Measurements from ENCODE around the gene GBX1.

The GBX1 gene

DNA sequence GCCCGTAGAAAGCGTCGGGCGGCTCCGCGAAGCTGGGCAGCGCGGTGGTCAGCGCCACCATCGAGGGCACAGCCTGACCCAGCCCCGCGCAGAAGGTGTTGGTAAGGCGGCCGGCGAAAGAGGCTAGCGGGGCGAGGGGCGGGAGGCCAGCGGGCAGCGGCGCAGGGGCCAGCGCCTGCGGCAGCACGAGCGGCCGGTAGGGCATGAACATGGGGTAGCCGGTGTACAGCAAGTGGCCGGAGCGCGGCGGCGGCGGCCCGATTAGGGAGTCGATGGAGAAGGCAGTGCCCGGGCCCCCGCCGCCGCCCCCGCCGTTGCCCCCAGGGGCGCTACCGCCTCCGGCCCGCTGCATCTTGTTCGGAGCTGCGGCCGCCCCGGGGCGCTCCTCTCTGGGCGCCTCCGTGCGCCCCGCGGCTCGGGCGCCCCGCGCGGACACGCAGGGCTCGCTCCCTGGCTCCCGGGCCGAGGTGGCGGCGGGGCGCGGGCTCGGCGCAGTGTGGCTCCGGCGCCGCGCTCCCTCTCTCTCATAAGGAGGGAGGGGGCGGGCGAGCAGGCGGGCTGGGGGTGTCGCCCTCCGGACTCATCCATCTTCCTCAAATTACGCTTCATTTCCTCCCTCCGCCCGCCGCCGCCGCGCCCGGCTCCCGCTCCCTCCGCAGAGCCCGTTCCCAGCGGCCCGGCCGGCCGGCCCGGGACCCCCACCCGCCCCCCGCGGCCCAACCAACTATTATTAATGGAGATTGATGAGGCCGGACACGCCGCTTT, at the start of gene GBX1:
GBX1 (minus strand) TSS at position 498 of the 765 bp plus-strand sequence; CDS start at position 352, 146 bp downstream.
- DNase-seq (ENCODE audit: low read depth): peak; percentile 30
- Histone ChIP-seq H3K9ac (ENCODE audit: low read length) (no peak within 1 kb of the TSS), H3K4me3 (ENCODE audit: low read length) (peak within 1 kb of the TSS; percentile 41), H3K4me1 (ENCODE audit: control insufficient read depth, insufficient read depth, low read length) (no peaks in the 10 kb centered on the region), H3K36me3 (ENCODE audit: control insufficient read depth, insufficient read depth, low read length, severe bottlenecking) (no peaks in the 10 kb centered on the region), H3K27me3 (replicated peaks; ENCODE audit: control insufficient read depth, insufficient read depth, low read length) (peaks cover 55% of the 10 kb centered on the region), H3K9me3 (ENCODE audit: control insufficient read depth, low read length) (no peaks in the 10 kb centered on the region)

DNA sequence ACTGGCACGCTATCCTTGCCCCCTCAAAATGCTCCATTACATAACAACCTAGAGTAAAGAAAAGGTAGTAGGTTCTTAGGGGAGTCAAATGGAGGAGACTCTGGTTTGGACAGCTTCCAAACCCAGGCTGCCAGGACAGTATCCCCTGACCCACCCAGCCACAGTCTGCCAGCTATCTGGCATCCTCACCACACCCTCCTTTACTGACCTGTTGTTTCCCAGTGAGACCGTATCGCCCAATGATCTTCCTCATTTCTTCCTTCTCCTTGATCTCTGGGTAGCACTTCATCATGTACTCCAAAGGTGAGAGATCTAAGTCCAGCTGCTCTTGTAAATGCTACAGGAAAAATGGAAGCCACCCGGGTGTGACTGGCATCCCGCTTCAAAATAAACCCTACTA, 47.9 kb upstream of the GBX1 start:
- no peak overlapping the region for H3K9ac ChIP-seq (ENCODE audit: low read length)
- no peaks in the 10 kb centered on the region for H3K4me1 ChIP-seq (ENCODE audit: control insufficient read depth, insufficient read depth, low read length)
- no peaks in the 10 kb centered on the region for H3K27me3 ChIP-seq (replicated peaks; ENCODE audit: control insufficient read depth, insufficient read depth, low read length)
- no peak overlapping the region for H3K4me3 ChIP-seq (ENCODE audit: low read length)
- peaks cover 77% of the 10 kb centered on the region for H3K36me3 ChIP-seq (ENCODE audit: control insufficient read depth, insufficient read depth, low read length, severe bottlenecking)
- no peak for DNase-seq (ENCODE audit: low read depth)
- H3K9me3 ChIP-seq (ENCODE audit: control insufficient read depth, low read length): no peaks in the 10 kb centered on the region

DNA sequence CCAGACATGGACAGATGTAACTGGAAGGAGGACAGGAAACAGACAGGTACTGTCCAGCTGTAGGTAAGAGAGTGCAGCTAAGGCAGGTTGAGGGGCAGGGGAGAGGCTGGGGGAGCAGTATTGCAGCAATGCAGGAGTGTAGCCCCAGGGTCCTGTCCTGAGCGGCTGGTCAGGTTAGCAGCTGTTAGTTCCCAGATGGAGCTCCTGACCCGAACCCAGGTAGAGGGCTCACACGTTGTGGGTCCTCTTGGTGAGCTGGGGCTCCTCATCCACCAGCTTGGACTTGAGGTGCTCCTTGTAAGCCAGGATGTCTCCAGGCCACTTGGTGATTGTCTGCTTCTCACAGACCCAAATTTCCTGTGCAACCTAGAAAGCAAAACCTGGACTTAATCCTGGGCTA, 46.3 kb upstream of the GBX1 start:
- H3K4me3 ChIP-seq (ENCODE audit: low read length): no peak overlapping the region
- no peaks in the 10 kb centered on the region for H3K27me3 ChIP-seq (replicated peaks; ENCODE audit: control insufficient read depth, insufficient read depth, low read length)
- H3K9me3 ChIP-seq (ENCODE audit: control insufficient read depth, low read length): no peaks in the 10 kb centered on the region
- DNase-seq (ENCODE audit: low read depth): no peak
- no peak overlapping the region for H3K9ac ChIP-seq (ENCODE audit: low read length)
- peaks cover 63% of the 10 kb centered on the region for H3K36me3 ChIP-seq (ENCODE audit: control insufficient read depth, insufficient read depth, low read length, severe bottlenecking)
- no peaks in the 10 kb centered on the region for H3K4me1 ChIP-seq (ENCODE audit: control insufficient read depth, insufficient read depth, low read length)

DNA sequence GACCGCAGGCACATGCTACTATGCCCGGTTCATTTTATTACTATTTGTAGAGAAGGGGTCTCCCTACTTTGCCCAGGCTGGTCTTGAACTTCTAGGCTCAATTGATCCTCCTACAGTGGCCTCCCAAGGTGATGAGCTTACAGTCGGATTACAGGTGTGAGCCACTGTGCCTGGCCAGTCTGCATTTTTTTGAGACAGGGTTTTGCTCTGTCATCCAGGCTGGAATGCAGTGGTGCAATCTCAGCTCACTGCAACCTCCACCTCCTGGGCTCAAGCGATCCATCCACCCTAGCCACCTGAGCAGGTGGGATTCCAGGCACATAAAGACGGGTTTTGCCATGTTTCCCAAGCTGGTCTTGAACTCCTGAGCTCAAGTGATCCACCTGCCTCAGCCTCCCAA, 45.1 kb upstream of the GBX1 start:
- Histone ChIP-seq H3K4me3 (ENCODE audit: low read length) (no peak overlapping the region), H3K36me3 (ENCODE audit: control insufficient read depth, insufficient read depth, low read length, severe bottlenecking) (peaks cover 51% of the 10 kb centered on the region), H3K9ac (ENCODE audit: low read length) (no peak overlapping the region), H3K4me1 (ENCODE audit: control insufficient read depth, insufficient read depth, low read length) (no peaks in the 10 kb centered on the region), H3K9me3 (ENCODE audit: control insufficient read depth, low read length) (no peaks in the 10 kb centered on the region), H3K27me3 (replicated peaks; ENCODE audit: control insufficient read depth, insufficient read depth, low read length) (peaks cover 6% of the 10 kb centered on the region)
- no peak for DNase-seq (ENCODE audit: low read depth)

DNA sequence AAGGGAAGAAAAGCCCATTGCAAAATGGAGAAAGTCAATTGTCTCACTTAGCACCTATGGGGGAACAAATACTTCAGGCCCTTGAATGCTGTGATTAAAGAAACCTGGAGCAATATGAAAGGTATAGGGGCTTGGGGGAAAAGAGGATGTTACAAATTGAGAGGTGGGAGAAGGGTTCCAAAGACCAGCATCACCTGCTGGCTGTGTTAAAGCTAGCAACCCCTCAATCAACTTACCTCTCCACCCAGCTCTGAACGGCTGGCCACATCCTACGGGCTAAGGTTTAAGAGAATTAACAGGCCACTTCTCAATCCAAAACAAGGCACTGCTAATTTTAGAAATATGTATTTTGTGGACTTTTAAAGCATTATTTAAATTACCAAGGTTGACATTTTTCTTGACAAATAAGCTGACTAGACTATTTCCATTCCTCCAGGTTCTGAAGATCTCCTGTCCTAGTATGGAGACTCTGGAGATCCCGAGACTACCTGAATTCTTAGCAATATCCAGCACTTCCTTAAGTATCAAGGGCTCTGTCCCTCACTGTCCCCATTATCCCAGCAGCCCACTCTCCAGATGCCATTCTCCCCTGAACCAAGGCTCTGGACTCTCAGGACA, 43.8 kb upstream of the GBX1 start:
- H3K9me3 ChIP-seq (ENCODE audit: control insufficient read depth, low read length): no peaks in the 10 kb centered on the region
- H3K4me1 ChIP-seq (ENCODE audit: control insufficient read depth, insufficient read depth, low read length): no peaks in the 10 kb centered on the region
- peaks cover 16% of the 10 kb centered on the region for H3K27me3 ChIP-seq (replicated peaks; ENCODE audit: control insufficient read depth, insufficient read depth, low read length)
- H3K9ac ChIP-seq (ENCODE audit: low read length): no peak overlapping the region
- H3K4me3 ChIP-seq (ENCODE audit: low read length): no peak overlapping the region
- H3K36me3 ChIP-seq (ENCODE audit: control insufficient read depth, insufficient read depth, low read length, severe bottlenecking): peaks cover 37% of the 10 kb centered on the region
- DNase-seq (ENCODE audit: low read depth): no peak

DNA sequence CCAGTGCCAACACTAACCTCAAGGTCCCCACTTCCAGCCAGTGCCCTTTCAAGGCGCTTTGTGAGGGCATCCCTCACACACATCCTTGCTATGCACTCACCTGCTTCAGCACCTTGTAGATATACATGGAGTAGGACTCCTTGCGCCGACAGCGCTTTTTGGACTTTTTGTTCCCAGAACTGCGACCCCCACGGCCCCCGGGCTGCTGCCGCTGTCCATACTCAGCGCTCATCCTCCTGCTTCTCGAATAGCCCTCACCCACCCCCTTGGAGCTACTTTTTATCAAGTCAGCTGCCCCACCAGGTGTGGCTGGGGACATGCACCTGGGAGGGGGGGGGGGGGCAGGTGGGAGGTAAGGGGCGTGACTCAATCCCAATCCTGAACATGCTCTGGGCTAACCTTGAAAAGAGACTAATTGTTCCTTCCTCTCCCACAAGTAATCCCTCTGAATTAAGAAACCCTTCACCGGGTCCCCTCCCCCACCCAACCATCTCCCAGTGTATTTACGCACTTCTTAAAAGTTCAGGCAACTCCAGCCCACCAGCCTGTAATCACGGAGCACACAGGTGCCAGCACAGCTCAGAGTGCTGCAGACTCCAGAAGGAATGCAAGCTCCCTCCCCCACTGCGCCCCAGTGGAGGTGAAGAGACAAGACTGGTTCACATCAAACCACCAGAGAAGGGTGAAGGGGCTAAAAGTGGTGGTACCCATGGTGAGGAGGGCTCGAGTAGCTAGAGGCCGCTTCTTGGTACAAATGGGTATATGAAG, 42.8 kb upstream of the GBX1 start, which contains the start of gene H2BK1:
H2BK1 (minus strand) TSS at position 402 of the 768 bp plus-strand sequence; CDS start at position 232, 170 bp downstream.
- no peak for DNase-seq (ENCODE audit: low read depth)
- Histone ChIP-seq H3K27me3 (replicated peaks; ENCODE audit: control insufficient read depth, insufficient read depth, low read length) (peaks cover 25% of the 10 kb centered on the region), H3K9ac (ENCODE audit: low read length) (no peak within 1 kb of the TSS), H3K4me1 (ENCODE audit: control insufficient read depth, insufficient read depth, low read length) (no peaks in the 10 kb centered on the region), H3K9me3 (ENCODE audit: control insufficient read depth, low read length) (no peaks in the 10 kb centered on the region), H3K4me3 (ENCODE audit: low read length) (no peak within 1 kb of the TSS), H3K36me3 (ENCODE audit: control insufficient read depth, insufficient read depth, low read length, severe bottlenecking) (peaks cover 27% of the 10 kb centered on the region)

DNA sequence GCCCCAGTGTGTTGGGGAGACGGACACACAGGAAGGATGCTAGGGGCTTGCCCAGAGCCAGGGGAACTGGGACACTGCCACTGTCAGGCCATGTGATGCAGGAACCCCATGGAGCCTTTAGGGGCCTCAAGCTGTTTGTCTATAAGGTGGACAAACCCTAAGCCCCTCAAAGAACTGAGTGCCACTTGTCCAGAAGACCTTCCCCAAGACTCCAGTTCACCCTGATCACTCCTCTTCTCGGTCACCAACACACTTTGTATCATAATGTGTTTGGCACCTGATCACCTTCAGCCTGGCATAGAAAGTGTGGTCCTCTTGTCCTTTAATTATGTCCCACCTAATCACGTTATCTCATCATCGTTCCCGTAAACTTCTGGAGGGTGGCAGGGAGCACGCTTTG, 42.1 kb upstream of the GBX1 start:
- Histone ChIP-seq H3K36me3 (ENCODE audit: control insufficient read depth, insufficient read depth, low read length, severe bottlenecking) (peaks cover 20% of the 10 kb centered on the region), H3K27me3 (replicated peaks; ENCODE audit: control insufficient read depth, insufficient read depth, low read length) (peaks cover 32% of the 10 kb centered on the region)
- DNase-seq (ENCODE audit: low read depth): no peak

DNA sequence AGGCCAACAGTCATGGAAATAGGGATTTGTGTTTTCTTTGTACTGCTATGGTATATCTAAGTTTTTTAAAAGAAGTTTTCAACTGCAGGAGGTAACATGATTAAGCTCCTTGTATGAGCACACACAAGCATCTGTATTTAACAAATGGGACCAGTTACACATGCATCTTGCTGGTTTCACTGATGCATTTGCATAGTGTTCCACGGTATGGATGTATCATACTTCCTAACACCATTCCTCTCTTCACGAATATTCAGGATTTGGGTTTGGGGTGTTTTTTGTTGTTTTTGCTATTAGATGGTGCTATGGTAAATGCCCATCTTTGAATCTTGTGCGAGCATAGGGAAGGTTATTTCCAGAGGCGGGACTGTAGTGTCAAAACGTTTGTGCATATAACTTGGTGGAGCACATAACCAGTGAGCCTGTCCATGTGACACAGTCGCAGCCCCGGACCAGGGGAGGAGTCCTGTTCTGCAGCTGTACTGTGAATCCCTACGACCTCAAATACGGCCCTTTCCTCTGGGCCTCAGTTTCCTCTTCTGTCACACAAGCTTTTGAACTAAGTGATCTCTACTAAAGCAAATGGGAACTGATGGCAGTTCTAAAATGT, 40.9 kb upstream of the GBX1 start:
- Histone ChIP-seq H3K9me3 (ENCODE audit: control insufficient read depth, low read length) (no peaks in the 10 kb centered on the region), H3K4me3 (ENCODE audit: low read length) (no peak overlapping the region)

More for the DNA sequence above, 42.1 kb upstream of the GBX1 start:
- Histone ChIP-seq H3K9me3 (ENCODE audit: control insufficient read depth, low read length) (no peaks in the 10 kb centered on the region), H3K4me1 (ENCODE audit: control insufficient read depth, insufficient read depth, low read length) (no peaks in the 10 kb centered on the region), H3K9ac (ENCODE audit: low read length) (no peak overlapping the region), H3K4me3 (ENCODE audit: low read length) (no peak overlapping the region)

DNA sequence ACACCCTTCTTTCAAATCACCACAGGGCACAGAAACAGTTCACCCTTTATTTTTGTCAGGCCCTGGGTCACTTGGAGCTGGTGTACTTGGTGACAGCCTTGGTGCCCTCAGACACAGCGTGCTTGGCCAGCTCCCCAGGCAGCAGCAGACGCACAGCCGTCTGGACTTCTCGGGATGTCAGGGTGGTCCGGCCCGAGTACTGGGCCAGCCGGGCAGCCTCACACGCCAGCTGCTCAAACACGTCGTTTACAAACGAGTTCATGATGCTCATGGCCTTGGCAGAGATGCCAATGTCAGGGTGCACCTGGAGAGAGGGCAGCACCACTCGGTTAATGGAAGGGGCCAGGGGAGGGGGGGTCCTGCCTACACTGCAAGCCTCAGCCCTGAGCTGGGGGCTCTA, 40.3 kb upstream of the GBX1 start:
- Histone ChIP-seq H3K4me1 (ENCODE audit: control insufficient read depth, insufficient read depth, low read length) (no peaks in the 10 kb centered on the region), H3K4me3 (ENCODE audit: low read length) (no peak overlapping the region), H3K27me3 (replicated peaks; ENCODE audit: control insufficient read depth, insufficient read depth, low read length) (peaks cover 50% of the 10 kb centered on the region), H3K36me3 (ENCODE audit: control insufficient read depth, insufficient read depth, low read length, severe bottlenecking) (peaks cover 3% of the 10 kb centered on the region), H3K9ac (ENCODE audit: low read length) (no peak overlapping the region), H3K9me3 (ENCODE audit: control insufficient read depth, low read length) (no peaks in the 10 kb centered on the region)
- no peak for DNase-seq (ENCODE audit: low read depth)

More for the DNA sequence above, 40.9 kb upstream of the GBX1 start:
- DNase-seq (ENCODE audit: low read depth): no peak
- Histone ChIP-seq H3K4me1 (ENCODE audit: control insufficient read depth, insufficient read depth, low read length) (no peaks in the 10 kb centered on the region), H3K9ac (ENCODE audit: low read length) (no peak overlapping the region), H3K36me3 (ENCODE audit: control insufficient read depth, insufficient read depth, low read length, severe bottlenecking) (peaks cover 8% of the 10 kb centered on the region), H3K27me3 (replicated peaks; ENCODE audit: control insufficient read depth, insufficient read depth, low read length) (peaks cover 44% of the 10 kb centered on the region)

DNA sequence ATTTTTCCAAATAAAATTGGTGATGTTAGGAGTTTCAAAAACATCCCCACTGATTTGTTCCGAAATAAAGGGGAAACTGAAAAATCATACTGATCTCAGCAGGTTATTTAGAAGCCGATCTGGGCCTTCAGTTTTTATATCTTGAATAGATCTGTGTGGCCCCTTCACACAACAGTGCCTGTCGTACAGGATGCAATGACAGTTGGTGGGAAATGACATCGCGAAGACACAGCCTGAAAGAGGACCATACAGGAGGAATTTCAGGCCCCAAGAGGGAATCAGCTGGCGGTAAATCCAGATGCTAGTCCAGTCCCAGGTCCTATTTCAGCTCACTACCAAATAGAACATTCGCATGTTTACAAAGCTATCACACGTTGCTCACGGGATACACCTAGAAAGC, 39.8 kb upstream of the GBX1 start:
- Histone ChIP-seq H3K27me3 (replicated peaks; ENCODE audit: control insufficient read depth, insufficient read depth, low read length) (peaks cover 55% of the 10 kb centered on the region), H3K9me3 (ENCODE audit: control insufficient read depth, low read length) (no peaks in the 10 kb centered on the region)

DNA sequence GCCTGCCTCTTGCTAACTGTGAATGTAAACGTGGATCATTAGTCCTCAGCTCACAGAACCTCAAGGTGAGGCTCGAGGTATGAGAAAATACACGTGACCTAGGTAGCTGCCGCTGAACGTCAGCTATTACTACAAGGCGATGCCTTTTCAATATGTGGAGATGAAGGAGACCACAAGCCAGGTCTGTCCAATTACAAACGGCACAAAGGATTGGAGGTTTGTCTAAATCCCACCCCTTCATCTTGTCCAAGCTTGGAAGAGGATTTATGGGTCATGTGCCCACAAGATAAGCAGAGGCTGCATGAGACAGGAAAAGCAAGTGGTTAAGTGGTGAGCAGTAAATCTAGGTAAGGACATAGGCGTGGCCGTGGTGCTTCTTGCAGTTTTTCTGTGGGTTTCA, 39.4 kb upstream of the GBX1 start:
- H3K36me3 ChIP-seq (ENCODE audit: control insufficient read depth, insufficient read depth, low read length, severe bottlenecking): peaks cover under 1% of the 10 kb centered on the region
- H3K9ac ChIP-seq (ENCODE audit: low read length): no peak overlapping the region
- no peaks in the 10 kb centered on the region for H3K9me3 ChIP-seq (ENCODE audit: control insufficient read depth, low read length)
- H3K27me3 ChIP-seq (replicated peaks; ENCODE audit: control insufficient read depth, insufficient read depth, low read length): peaks cover 59% of the 10 kb centered on the region
- DNase-seq (ENCODE audit: low read depth): no peak
- no peak overlapping the region for H3K4me3 ChIP-seq (ENCODE audit: low read length)
- H3K4me1 ChIP-seq (ENCODE audit: control insufficient read depth, insufficient read depth, low read length): no peaks in the 10 kb centered on the region

More for the DNA sequence above, 39.8 kb upstream of the GBX1 start:
- Histone ChIP-seq H3K4me3 (ENCODE audit: low read length) (no peak overlapping the region), H3K9ac (ENCODE audit: low read length) (no peak overlapping the region), H3K4me1 (ENCODE audit: control insufficient read depth, insufficient read depth, low read length) (no peaks in the 10 kb centered on the region), H3K36me3 (ENCODE audit: control insufficient read depth, insufficient read depth, low read length, severe bottlenecking) (peaks cover 3% of the 10 kb centered on the region)
- no peak for DNase-seq (ENCODE audit: low read depth)

All from adipocyte (in vitro differentiated cells).